A673 (cell line): ENCODE data around the gene UNC13B.

ENCODE experiments used
- EZH2 ChIP-seq: fragments of 200-600 bp; sonication (generic); IDR thresholded peaks from 2 replicates; pipeline ENCODE4 v1.6.1; 2017; ENCODE audit warnings: borderline replicate concordance, low read depth, mild to moderate bottlenecking, mixed read lengths, antibody characterized with exemption, low read length; ENCODE audit not compliant: poor library complexity, severe bottlenecking
- TF ChIP-seq, protein P1 (sequence below): fragments of 300-800, 200-600 bp; sonication (generic); conservative IDR thresholded peaks from 2 replicates; pipeline ENCODE4 v1.5.1; 2017; ENCODE audit warnings: low read depth, mild to moderate bottlenecking, antibody characterized with exemption, low read length, moderate library complexity, mixed read lengths

DNA sequence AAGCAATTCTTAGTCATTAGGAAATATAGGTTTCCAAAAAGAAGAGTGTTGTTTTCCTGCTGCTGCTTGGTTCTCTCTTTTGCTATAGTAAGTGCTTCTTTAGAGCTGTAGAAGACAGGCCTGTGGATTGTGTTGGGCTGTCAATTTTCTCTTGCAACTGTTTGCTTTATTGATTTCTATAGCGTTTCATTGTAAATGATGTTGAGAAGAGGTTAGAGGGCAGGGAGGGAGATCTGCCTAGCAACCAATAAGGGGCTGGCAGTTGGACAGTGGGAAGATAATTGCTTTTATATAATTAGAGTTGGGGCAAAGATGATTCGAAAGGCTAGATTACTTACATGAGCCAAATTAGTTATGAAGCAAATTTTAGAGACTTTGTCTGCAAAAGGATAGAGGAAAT lies 11.1 kb downstream of the UNC13B start:
- TF ChIP-seq, protein P1, sequence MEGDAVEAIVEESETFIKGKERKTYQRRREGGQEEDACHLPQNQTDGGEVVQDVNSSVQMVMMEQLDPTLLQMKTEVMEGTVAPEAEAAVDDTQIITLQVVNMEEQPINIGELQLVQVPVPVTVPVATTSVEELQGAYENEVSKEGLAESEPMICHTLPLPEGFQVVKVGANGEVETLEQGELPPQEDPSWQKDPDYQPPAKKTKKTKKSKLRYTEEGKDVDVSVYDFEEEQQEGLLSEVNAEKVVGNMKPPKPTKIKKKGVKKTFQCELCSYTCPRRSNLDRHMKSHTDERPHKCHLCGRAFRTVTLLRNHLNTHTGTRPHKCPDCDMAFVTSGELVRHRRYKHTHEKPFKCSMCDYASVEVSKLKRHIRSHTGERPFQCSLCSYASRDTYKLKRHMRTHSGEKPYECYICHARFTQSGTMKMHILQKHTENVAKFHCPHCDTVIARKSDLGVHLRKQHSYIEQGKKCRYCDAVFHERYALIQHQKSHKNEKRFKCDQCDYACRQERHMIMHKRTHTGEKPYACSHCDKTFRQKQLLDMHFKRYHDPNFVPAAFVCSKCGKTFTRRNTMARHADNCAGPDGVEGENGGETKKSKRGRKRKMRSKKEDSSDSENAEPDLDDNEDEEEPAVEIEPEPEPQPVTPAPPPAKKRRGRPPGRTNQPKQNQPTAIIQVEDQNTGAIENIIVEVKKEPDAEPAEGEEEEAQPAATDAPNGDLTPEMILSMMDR: no peak
- no peak for TF ChIP-seq EZH2
